Upper lobe of left lung (tissue), 6 donors: ENCODE data around the gene SERPINA5. TPM values are rescaled to one million over a fixed set of nuclear protein-coding genes. Genes with fewer than 3 reads are reported as not detected.

Experiments
- ATAC-seq, 2 donors: fragments of 200-7000 bp; cut with Tn5 transposase; one replicate each; pipeline ENCODE4 v1.9.1; 2022; ENCODE audit warnings: mild to moderate bottlenecking in 2 of 2, moderate library complexity in 2 of 2; ENCODE audit not compliant: low FRiP score in 2 of 2
- DNase-seq, 2 donors: peaks; one replicate each; pipeline ENCODE4 v3.0.0-alpha.2; 2019 to 2020
- H3K27ac ChIP-seq, 4 donors: fragments of 200-600 bp; sonication (generic); one replicate each; pipeline ENCODE4 v1.5.1; 2016 to 2019
- H3K27me3 ChIP-seq, 4 donors: fragments of 200-600 bp; sonication (generic); one replicate each; pipeline ENCODE4 v1.5.1; 2017 to 2019
- H3K36me3 ChIP-seq, 4 donors: fragments of 200-600 bp; sonication (generic); one replicate each; pipeline ENCODE4 v1.5.1; 2016 to 2019
- H3K4me1 ChIP-seq, 4 donors: fragments of 200-600 bp; sonication (generic); one replicate each; pipeline ENCODE4 v1.5.1; 2018 to 2019
- H3K4me3 ChIP-seq, 4 donors: fragments of 200-600 bp; sonication (generic); one replicate each; pipeline ENCODE4 v1.5.1; 2017 to 2019; ENCODE audit warnings: mild to moderate bottlenecking in 2 of 4, moderate library complexity in 1 of 4
- H3K9me3 ChIP-seq, 4 donors: fragments of 200-600 bp; sonication (generic); one replicate each; pipeline ENCODE4 v1.5.1; 2018 to 2019
- CTCF ChIP-seq, 6 experiments: fragments of 450-650 bp in 4 of 6; fragments of 200-600 bp in 2 of 6; sonication (generic) in 2 of 6; IDR thresholded peaks; one replicate each; pipeline ENCODE4 v1.5.1; 2016 to 2019; ENCODE audit warnings: antibody characterized with exemption in 6 of 6
- EP300 ChIP-seq, 4 donors: sonication (generic); formaldehyde crosslinking; IDR thresholded peaks; one replicate each; pipeline ENCODE4 v1.5.1; 2017; ENCODE audit warnings: antibody characterized with exemption in 4 of 4, control low read depth in 2 of 4
- POLR2A ChIP-seq, 4 donors: fragments of 450-650 bp; IDR thresholded peaks; one replicate each; pipeline ENCODE4 v1.5.1; 2016 to 2017; ENCODE audit warnings: antibody characterized with exemption in 4 of 4, mild to moderate bottlenecking in 2 of 4
- POLR2AphosphoS5 ChIP-seq, 2 donors: sonication (generic); formaldehyde crosslinking; IDR thresholded peaks; one replicate each; pipeline ENCODE4 v1.5.1; 2017; ENCODE audit warnings: antibody characterized with exemption in 2 of 2
- WGBS, 2 donors: methylation state at CpG; one replicate each; pipeline ENCODE4 v1.1.5; 2017 to 2018; 5-methylcytosine and 5-hydroxymethylcytosine counted together
- total RNA-seq, 6 donors: library from RNA; depleted of rRNA in 4 of 6; stranded (reverse); fragments of >200 nt in 4 of 6; gene quantifications; one replicate each; pipeline versions ENCODE4 v1.1.0 to v1.2.1, GENCODE V29; 2016 to 2021
- donor health status: DM: no; HTN: no; CAD: no; lungs with moderate emphysema.
- donor health status: DM: no; HTN: yes; CAD: no; lungs with severe emphysema.

Gene SERPINA5
- total RNA-seq, 6 donors from 2014 or later, result 1.2 to 2.5 (median 1.5) TPM; not detected in 3

- H3K4me1 ChIP-seq, result peaks cover 0 to 6% (median 4%) of the 10 kb centered on the region in 4 donors
- no peaks in the 10 kb centered on the region for H3K27me3 ChIP-seq
- WGBS, 2 donors, result 76 to 87% methylated on average over 4 to 5 of the region's 5 CpGs
- ATAC-seq, result no peak
- no peaks in the 10 kb centered on the region for H3K9me3 ChIP-seq
- no peak for TF ChIP-seq EP300 (IDR thresholded peaks at IDR 0.05)
- no peak overlapping the region for H3K27ac ChIP-seq
- DNase-seq, result no peak
- H3K4me3 ChIP-seq, result no peak overlapping the region
- no peaks in the 10 kb centered on the region for H3K36me3 ChIP-seq
Observed at GRCh38 chr14:94584591-94585280, 3.5 kb downstream of the SERPINA5 start.

- Histone ChIP-seq H3K9me3 (no peaks in the 10 kb centered on the region), H3K4me1 (no peaks in the 10 kb centered on the region), H3K27ac (no peak overlapping the region), H3K27me3 (no peaks in the 10 kb centered on the region), H3K36me3 (no peaks in the 10 kb centered on the region), H3K4me3 (no peak overlapping the region)
- 80% methylated on average over 1 to 4 of the region's 4 CpGs for WGBS, 2 donors
- no peak for DNase-seq
- no peak for TF ChIP-seq POLR2AphosphoS5 (IDR thresholded peaks at IDR 0.05)
- ATAC-seq, result no peak
Observed at GRCh38 chr14:94586635-94587034, 5.4 kb downstream of the SERPINA5 start.

- DNase-seq (no peak), ATAC-seq (no peak)
- Histone ChIP-seq H3K4me3 (no peak overlapping the region), H3K27ac (no peak overlapping the region), H3K27me3 (no peaks in the 10 kb centered on the region), H3K4me1 (no peaks in the 10 kb centered on the region), H3K9me3 (no peaks in the 10 kb centered on the region), H3K36me3 (no peaks in the 10 kb centered on the region)
- TF ChIP-seq CTCF (IDR thresholded peaks at IDR 0.05) (no peak), EP300 (IDR thresholded peaks at IDR 0.05) (no peak)
- WGBS, 2 donors, result 60 to 65% methylated on average over 4 of the region's 4 CpGs
Observed at GRCh38 chr14:94588311-94588710, 7.1 kb downstream of the SERPINA5 start.

- no peaks in the 10 kb centered on the region for H3K9me3 ChIP-seq
- H3K36me3 ChIP-seq, result no peaks in the 10 kb centered on the region
- no peak overlapping the region for H3K27ac ChIP-seq
- DNase-seq, result no peak
- TF ChIP-seq POLR2A (IDR thresholded peaks at IDR 0.05) (no peak), EP300 (IDR thresholded peaks at IDR 0.05) (no peak), CTCF (IDR thresholded peaks at IDR 0.05) (no peak), POLR2AphosphoS5 (IDR thresholded peaks at IDR 0.05) (no peak)
- no peaks in the 10 kb centered on the region for H3K27me3 ChIP-seq
- ATAC-seq, result no peak
- H3K4me1 ChIP-seq, result no peaks in the 10 kb centered on the region
- no peak overlapping the region for H3K4me3 ChIP-seq
Observed at GRCh38 chr14:94591073-94591472, 9.8 kb downstream of the SERPINA5 start.

GRCh38 chr14:94591871-94592270 is 10.6 kb downstream of the SERPINA5 start:
- Histone ChIP-seq H3K4me3 (no peak overlapping the region), H3K27me3 (no peaks in the 10 kb centered on the region), H3K36me3 (no peaks in the 10 kb centered on the region), H3K4me1 (no peaks in the 10 kb centered on the region), H3K27ac (no peak overlapping the region), H3K9me3 (no peaks in the 10 kb centered on the region)
- 85 to 90% methylated on average over 8 of the region's 8 CpGs for WGBS, 2 donors
- TF ChIP-seq CTCF (IDR thresholded peaks at IDR 0.05) (no peak), EP300 (IDR thresholded peaks at IDR 0.05) (no peak), POLR2AphosphoS5 (IDR thresholded peaks at IDR 0.05) (no peak), POLR2A (IDR thresholded peaks at IDR 0.05) (no peak)
- no peak for DNase-seq
- no peak for ATAC-seq

GRCh38 chr14:94592457-94592856 is 11.2 kb downstream of the SERPINA5 start:
- no peak for DNase-seq
- Histone ChIP-seq H3K4me1 (no peaks in the 10 kb centered on the region), H3K4me3 (no peak overlapping the region), H3K27me3 (no peaks in the 10 kb centered on the region), H3K27ac (no peak overlapping the region), H3K9me3 (no peaks in the 10 kb centered on the region), H3K36me3 (no peaks in the 10 kb centered on the region)
- TF ChIP-seq POLR2A (IDR thresholded peaks at IDR 0.05) (no peak), CTCF (IDR thresholded peaks at IDR 0.05) (no peak), POLR2AphosphoS5 (IDR thresholded peaks at IDR 0.05) (no peak), EP300 (IDR thresholded peaks at IDR 0.05) (no peak)
- no peak for ATAC-seq
